HUES6 (cell line): ENCODE results near the gene ATN1.
A peak's percentile ranks its signal among the peaks of the same experiment; 100 is the strongest.

Experiments
- H3K27ac ChIP-seq: 2 replicates; pipeline ENCODE4 v1.7.0; 2013; ENCODE audit warnings: low read depth, mild to moderate bottlenecking, low read length, inconsistent platforms
- H3K27me3 ChIP-seq: 2 replicates; pipeline ENCODE4 v1.6.1; 2013; ENCODE audit warnings: low read length; ENCODE audit not compliant: control insufficient read depth, insufficient read depth
- H3K36me3 ChIP-seq: 2 replicates; pipeline ENCODE4 v1.6.1; 2013; ENCODE audit warnings: low read length; ENCODE audit not compliant: control insufficient read depth, insufficient read depth
- H3K4me1 ChIP-seq: 2 replicates; pipeline ENCODE4 v1.6.1; 2013; ENCODE audit warnings: low read length; ENCODE audit not compliant: control insufficient read depth, insufficient read depth
- H3K4me3 ChIP-seq: 2 replicates; pipeline ENCODE4 v1.5.1; 2013; ENCODE audit warnings: low read depth, low read length
- H3K9ac ChIP-seq: one replicate; pipeline ENCODE4 v1.6.1; 2013; ENCODE audit warnings: mild to moderate bottlenecking, low read length
- H3K9me3 ChIP-seq: 2 replicates; pipeline ENCODE4 v1.6.1; 2013; ENCODE audit warnings: low read depth, low read length; ENCODE audit not compliant: control insufficient read depth, insufficient read depth

The ATN1 gene

DNA sequence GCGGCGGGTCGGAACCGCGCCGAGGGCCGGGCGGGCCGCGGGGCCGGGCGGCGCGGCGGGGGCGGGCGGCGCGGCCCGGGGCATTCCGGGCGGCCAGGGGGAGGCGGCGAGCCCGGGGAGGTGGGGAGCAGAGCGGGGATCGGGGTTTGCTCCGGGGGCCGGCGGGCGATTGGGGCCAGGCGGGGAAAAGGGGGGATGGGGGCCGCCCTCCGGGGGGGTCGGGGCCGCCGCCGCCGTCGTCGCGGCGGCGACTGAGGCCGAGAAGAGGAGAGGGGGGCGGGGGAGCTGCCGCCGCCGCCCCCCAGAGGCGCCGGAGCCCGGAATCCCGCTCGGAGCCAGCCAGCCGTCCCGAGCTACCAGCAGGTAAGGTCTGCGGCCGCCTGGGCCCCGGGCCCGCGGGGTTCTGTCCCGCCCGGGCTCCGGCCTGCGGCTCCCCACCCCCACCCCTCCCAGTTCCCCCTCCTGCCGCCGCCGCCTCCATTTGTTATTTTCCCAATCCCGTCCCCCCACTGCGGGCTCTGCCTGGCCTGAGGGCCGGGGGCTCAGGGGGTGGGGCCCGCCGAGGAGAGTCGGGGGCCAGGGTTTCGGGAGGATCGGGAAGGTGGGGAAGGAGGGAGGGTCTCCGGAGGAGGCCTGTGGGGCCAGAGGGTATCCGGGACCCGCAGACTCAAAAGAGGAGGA lies 403 bp downstream of the ATN1 start:
- peak overlapping the region; percentile 89 for H3K4me3 ChIP-seq
- no peaks in the 10 kb centered on the region for H3K9me3 ChIP-seq
- H3K9ac ChIP-seq, result peak overlapping the region; percentile 84
- peak overlapping the region; percentile 62; the same call in 1 of the 2 replicates for H3K27ac ChIP-seq
- peaks cover 11% of the 10 kb centered on the region; the same call in 1 of the 2 replicates for H3K36me3 ChIP-seq
- H3K4me1 ChIP-seq, result peaks cover 37% of the 10 kb centered on the region
- H3K27me3 ChIP-seq, result no peaks in the 10 kb centered on the region

- H3K27me3 ChIP-seq, result no peaks in the 10 kb centered on the region
- peaks cover 12% of the 10 kb centered on the region for H3K36me3 ChIP-seq
- H3K27ac ChIP-seq, result peak overlapping the region; percentile 62; the same call in 1 of the 2 replicates
- H3K9me3 ChIP-seq, result no peaks in the 10 kb centered on the region
- H3K4me1 ChIP-seq, result peaks cover 37% of the 10 kb centered on the region
- peak overlapping the region; percentile 84 for H3K9ac ChIP-seq
- H3K4me3 ChIP-seq, result peak overlapping the region; percentile 89
Measured at GRCh38 chr12:6928703-6929407, 1.1 kb downstream of the ATN1 start.

- Histone ChIP-seq H3K9me3 (no peaks in the 10 kb centered on the region), H3K9ac (peak overlapping the region; percentile 84), H3K27me3 (no peaks in the 10 kb centered on the region), H3K4me3 (peak overlapping the region; percentile 89), H3K36me3 (peaks cover 21% of the 10 kb centered on the region), H3K4me1 (peaks cover 33% of the 10 kb centered on the region), H3K27ac (no peak overlapping the region)
Measured at GRCh38 chr12:6929466-6930452, 2.0 kb downstream of the ATN1 start.

DNA sequence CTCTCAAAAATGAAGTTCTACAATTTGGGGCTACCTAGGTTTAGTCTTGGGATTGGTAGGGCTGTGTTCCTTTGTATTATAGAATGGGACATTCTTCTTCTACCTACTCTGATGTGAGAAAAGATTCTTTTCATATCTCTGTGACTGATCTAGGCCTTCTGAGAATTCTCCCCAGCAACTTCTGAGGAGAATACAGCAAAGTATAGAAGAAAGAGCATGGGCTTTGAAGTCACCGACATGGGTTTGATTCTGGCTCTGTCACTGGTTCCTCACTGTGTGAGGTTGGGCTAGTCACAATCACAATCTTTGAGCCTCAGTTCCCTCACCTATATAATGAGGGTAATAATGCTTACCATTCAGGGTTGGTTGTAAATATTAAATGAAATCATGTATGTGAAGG lies 5.0 kb downstream of the ATN1 start:
- no peak overlapping the region for H3K27ac ChIP-seq

DNA sequence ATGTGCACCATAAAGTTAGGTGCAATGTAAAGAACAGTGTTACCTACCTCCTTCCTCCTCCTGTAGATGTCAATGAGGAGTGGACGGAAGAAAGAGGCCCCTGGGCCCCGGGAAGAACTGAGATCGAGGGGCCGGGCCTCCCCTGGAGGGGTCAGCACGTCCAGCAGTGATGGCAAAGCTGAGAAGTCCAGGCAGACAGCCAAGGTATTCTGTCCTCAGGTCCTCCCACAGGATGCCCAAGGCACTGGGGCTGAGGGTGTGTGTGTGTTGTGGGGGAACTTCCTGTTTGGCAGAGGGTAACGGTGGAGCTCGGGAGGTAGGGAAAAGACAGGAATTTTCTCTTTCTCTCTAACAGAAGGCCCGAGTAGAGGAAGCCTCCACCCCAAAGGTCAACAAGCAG lies 6.4 kb downstream of the ATN1 start:
- no peaks in the 10 kb centered on the region for H3K27me3 ChIP-seq
- no peaks in the 10 kb centered on the region for H3K9me3 ChIP-seq
- H3K4me3 ChIP-seq, result no peak overlapping the region
- H3K4me1 ChIP-seq, result peaks cover 26% of the 10 kb centered on the region
- no peak overlapping the region for H3K9ac ChIP-seq
- H3K27ac ChIP-seq, result no peak overlapping the region
- H3K36me3 ChIP-seq, result peaks cover 39% of the 10 kb centered on the region

More for the DNA sequence above, 5.0 kb downstream of the ATN1 start:
- Histone ChIP-seq H3K4me1 (peaks cover 21% of the 10 kb centered on the region), H3K9ac (no peak overlapping the region), H3K4me3 (no peak overlapping the region), H3K9me3 (no peaks in the 10 kb centered on the region), H3K36me3 (peaks cover 36% of the 10 kb centered on the region), H3K27me3 (no peaks in the 10 kb centered on the region)

DNA sequence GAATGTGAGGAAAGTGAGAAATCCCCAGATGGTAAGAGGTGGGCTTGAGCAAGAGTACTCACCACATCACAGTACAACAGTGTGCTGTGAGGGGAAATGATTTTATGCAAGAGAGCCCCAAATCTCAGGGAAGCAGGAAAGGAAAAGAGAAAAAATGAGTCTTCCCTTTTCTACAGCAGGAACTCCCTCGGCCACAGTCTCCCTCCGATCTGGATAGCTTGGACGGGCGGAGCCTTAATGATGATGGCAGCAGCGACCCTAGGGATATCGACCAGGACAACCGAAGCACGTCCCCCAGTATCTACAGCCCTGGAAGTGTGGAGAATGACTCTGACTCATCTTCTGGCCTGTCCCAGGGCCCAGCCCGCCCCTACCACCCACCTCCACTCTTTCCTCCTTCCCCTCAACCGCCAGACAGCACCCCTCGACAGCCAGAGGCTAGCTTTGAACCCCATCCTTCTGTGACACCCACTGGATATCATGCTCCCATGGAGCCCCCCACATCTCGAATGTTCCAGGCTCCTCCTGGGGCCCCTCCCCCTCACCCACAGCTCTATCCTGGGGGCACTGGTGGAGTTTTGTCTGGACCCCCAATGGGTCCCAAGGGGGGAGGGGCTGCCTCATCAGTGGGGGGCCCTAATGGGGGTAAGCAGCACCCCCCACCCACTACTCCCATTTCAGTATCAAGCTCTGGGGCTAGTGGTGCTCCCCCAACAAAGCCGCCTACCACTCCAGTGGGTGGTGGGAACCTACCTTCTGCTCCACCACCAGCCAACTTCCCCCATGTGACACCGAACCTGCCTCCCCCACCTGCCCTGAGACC lies 7.8 kb downstream of the ATN1 start:
- no peaks in the 10 kb centered on the region for H3K27me3 ChIP-seq
- peaks cover 49% of the 10 kb centered on the region for H3K36me3 ChIP-seq
- H3K4me1 ChIP-seq, result peaks cover 13% of the 10 kb centered on the region
- H3K9me3 ChIP-seq, result no peaks in the 10 kb centered on the region
- H3K4me3 ChIP-seq, result no peak overlapping the region
- no peak overlapping the region for H3K27ac ChIP-seq
- H3K9ac ChIP-seq, result no peak overlapping the region

DNA sequence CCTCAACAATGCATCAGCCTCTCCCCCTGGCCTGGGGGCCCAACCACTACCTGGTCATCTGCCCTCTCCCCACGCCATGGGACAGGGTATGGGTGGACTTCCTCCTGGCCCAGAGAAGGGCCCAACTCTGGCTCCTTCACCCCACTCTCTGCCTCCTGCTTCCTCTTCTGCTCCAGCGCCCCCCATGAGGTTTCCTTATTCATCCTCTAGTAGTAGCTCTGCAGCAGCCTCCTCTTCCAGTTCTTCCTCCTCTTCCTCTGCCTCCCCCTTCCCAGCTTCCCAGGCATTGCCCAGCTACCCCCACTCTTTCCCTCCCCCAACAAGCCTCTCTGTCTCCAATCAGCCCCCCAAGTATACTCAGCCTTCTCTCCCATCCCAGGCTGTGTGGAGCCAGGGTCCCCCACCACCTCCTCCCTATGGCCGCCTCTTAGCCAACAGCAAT lies 8.5 kb downstream of the ATN1 start:
- Histone ChIP-seq H3K4me3 (no peak overlapping the region), H3K4me1 (peaks cover 10% of the 10 kb centered on the region), H3K27me3 (no peaks in the 10 kb centered on the region), H3K9me3 (no peaks in the 10 kb centered on the region), H3K27ac (no peak overlapping the region), H3K9ac (peak overlapping the region; percentile 22), H3K36me3 (peaks cover 55% of the 10 kb centered on the region)

DNA sequence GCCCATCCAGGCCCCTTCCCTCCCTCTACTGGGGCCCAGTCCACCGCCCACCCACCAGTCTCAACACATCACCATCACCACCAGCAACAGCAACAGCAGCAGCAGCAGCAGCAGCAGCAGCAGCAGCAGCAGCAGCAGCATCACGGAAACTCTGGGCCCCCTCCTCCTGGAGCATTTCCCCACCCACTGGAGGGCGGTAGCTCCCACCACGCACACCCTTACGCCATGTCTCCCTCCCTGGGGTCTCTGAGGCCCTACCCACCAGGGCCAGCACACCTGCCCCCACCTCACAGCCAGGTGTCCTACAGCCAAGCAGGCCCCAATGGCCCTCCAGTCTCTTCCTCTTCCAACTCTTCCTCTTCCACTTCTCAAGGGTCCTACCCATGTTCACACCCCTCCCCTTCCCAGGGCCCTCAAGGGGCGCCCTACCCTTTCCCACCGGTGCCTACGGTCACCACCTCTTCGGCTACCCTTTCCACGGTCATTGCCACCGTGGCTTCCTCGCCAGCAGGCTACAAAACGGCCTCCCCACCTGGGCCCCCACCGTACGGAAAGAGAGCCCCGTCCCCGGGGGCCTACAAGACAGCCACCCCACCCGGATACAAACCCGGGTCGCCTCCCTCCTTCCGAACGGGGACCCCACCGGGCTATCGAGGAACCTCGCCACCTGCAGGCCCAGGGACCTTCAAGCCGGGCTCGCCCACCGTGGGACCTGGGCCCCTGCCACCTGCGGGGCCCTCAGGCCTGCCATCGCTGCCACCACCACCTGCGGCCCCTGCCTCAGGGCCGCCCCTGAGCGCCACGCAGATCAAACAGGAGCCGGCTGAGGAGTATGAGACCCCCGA lies 9.1 kb downstream of the ATN1 start:
- Histone ChIP-seq H3K27ac (peak overlapping the region; percentile 91), H3K27me3 (no peaks in the 10 kb centered on the region), H3K9me3 (no peaks in the 10 kb centered on the region), H3K4me3 (peak overlapping the region; percentile 71), H3K36me3 (peaks cover 62% of the 10 kb centered on the region), H3K4me1 (peaks cover 10% of the 10 kb centered on the region), H3K9ac (peak overlapping the region; percentile 99)

DNA sequence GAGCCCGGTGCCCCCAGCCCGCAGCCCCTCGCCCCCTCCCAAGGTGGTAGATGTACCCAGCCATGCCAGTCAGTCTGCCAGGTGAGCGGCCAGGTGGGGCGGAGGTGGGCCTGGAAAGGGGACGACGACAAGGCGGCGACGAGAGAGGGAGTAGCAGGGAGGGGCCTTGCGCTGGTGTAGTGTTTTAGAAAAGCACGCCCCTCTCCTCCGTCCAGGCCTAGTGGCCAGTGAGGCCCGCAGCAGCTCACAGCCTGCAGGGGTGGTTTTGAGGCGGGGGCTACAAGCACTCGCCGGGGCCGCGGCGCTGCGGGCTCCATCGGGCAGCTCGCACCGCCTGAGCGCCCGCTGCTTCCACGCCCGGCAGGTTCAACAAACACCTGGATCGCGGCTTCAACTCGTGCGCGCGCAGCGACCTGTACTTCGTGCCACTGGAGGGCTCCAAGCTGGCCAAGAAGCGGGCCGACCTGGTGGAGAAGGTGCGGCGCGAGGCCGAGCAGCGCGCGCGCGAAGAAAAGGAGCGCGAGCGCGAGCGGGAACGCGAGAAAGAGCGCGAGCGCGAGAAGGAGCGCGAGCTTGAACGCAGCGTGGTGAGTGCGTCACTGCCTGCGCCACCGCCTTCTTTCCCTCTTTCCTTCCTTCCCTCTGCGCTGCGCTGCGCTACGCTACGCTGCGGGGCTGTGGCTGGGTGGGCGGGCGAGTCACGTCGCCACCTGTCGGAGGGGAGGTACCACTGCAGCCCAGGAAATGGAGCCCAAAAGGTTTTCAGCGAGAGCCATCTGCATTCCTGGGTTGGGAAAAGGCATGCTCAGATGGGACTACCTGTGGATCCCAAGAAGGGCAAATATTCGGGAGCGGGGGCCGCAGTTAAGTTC lies 10.0 kb downstream of the ATN1 start:
- Histone ChIP-seq H3K4me3 (peak overlapping the region; percentile 71), H3K27ac (peak overlapping the region; percentile 91), H3K27me3 (no peaks in the 10 kb centered on the region), H3K9me3 (no peaks in the 10 kb centered on the region), H3K36me3 (peaks cover 57% of the 10 kb centered on the region), H3K9ac (peak overlapping the region; percentile 99), H3K4me1 (peaks cover 11% of the 10 kb centered on the region)
